A549 treated with Hydrocortisone at 1 μM for 4 hours (cell line): ENCODE measurements around the gene AXIN2. TPM values are rescaled to one million over a fixed set of nuclear protein-coding genes. Genes with fewer than 3 reads are reported as not detected.

Experiments
- total RNA-seq: library from RNA; stranded (reverse); fragments of 200-300 nt; extraction: Qiagen RNA extraction; gene quantifications from 5 replicates; pipeline ENCODE4 v1.2.3, GENCODE V29; 2022

Gene AXIN2, protein sequence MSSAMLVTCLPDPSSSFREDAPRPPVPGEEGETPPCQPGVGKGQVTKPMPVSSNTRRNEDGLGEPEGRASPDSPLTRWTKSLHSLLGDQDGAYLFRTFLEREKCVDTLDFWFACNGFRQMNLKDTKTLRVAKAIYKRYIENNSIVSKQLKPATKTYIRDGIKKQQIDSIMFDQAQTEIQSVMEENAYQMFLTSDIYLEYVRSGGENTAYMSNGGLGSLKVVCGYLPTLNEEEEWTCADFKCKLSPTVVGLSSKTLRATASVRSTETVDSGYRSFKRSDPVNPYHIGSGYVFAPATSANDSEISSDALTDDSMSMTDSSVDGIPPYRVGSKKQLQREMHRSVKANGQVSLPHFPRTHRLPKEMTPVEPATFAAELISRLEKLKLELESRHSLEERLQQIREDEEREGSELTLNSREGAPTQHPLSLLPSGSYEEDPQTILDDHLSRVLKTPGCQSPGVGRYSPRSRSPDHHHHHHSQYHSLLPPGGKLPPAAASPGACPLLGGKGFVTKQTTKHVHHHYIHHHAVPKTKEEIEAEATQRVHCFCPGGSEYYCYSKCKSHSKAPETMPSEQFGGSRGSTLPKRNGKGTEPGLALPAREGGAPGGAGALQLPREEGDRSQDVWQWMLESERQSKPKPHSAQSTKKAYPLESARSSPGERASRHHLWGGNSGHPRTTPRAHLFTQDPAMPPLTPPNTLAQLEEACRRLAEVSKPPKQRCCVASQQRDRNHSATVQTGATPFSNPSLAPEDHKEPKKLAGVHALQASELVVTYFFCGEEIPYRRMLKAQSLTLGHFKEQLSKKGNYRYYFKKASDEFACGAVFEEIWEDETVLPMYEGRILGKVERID
- total RNA-seq, result 0.66 to 1.2 TPM (median 0.78 TPM) in 5 replicates

DNA sequence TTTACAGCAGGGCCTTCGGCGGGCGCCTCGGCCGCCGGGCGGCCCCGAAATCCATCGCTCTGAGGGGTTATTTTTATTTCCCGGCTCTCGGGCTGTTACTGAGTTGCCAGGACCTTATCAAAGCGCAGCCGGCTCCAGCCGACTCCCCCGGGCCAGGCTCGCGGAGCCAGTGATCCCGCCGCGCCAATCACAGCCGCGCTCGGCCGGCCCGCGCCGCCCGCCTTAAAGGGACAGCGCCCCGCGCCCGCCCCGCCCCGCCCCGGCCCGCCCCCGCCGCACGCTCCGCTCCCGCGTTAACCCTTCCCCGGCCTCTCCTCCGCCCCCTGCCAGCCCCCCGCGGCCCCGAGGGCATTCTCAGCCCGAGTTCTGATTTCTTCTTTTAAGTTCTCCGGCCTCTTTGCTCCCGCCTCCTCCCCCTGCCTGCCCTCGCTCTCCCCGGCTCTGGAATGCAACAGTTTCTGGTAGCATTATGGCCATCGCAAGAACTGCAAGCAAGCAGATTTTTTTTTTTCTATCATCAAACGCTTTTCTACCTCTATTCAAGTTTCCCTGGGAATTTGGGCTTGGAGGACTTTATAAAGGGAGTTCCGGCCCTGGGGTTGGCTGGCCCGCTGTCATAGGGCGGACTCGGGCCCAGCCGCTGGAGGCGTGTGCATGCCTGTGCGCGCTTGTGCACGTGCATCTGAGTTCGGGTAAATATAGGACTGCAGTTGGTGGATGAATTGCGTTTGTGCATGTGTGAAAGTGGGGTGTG is at the start of gene AXIN2:
AXIN2 (minus strand) TSS at position 197 of the 754 bp plus-strand sequence. CDS start 3,028 bp downstream, outside the sequence.

